K562 (cell line): ENCODE data around the gene RWDD1. TPM values are rescaled to one million over a fixed set of nuclear protein-coding genes. Genes with fewer than 3 reads are reported as not detected.
A peak's percentile ranks its signal among the peaks of the same experiment; 100 is the strongest.

Experiments used
- CREB5 ChIP-seq: fragments of 250-450 bp; sonication (Bioruptor Pico); IDR thresholded peaks from 2 replicates; pipeline ENCODE4 v1.5.0; 2020; ENCODE audit warnings: mild to moderate bottlenecking
- NR1H2 ChIP-seq: sonication (generic); formaldehyde crosslinking; IDR thresholded peaks from 2 replicates; pipeline ENCODE4 v1.4.0; 2020; ENCODE audit warnings: mild to moderate bottlenecking, missing genetic modification reagents
- RBM39 ChIP-seq: fragments of 200-400 bp; formaldehyde crosslinking; optimal IDR thresholded peaks from 2 replicates; pipeline ENCODE3; 2018; ENCODE audit warnings: low read depth, low read length
- RCOR1 ChIP-seq, 2 experiments: IDR thresholded peaks; 2 replicates each; pipeline ENCODE4 v1.6.1; 2012; ENCODE audit warnings: low read depth in 2 of 2, low read length in 2 of 2, borderline replicate concordance in 1 of 2, improper control_type of control experiment in 1 of 2
- SAP30 ChIP-seq: fragments of 200-600 bp; sonication (generic); IDR thresholded peaks from 2 replicates; pipeline ENCODE4 v1.6.1; 2012; ENCODE audit warnings: borderline replicate concordance, low read depth, mild to moderate bottlenecking, moderate library complexity, low read length, control low read depth, inconsistent platforms; ENCODE audit not compliant: insufficient read depth, poor library complexity, severe bottlenecking
- SP2 ChIP-seq: IDR thresholded peaks from 2 replicates; pipeline ENCODE4 v1.6.1; 2011; ENCODE audit warnings: mild to moderate bottlenecking, low read depth, low read length, moderate library complexity; ENCODE audit not compliant: poor library complexity, severe bottlenecking; ENCODE audit errors: extremely low read depth
- TCF7L2 ChIP-seq: fragments of 150-350 bp; IDR thresholded peaks from 2 replicates; pipeline ENCODE4 v1.6.1; 2016; ENCODE audit warnings: low read depth, mild to moderate bottlenecking, low read length, moderate library complexity
- polyA plus RNA-seq, 8 experiments: library from polyadenylated mRNA; depleted of rRNA in 4 of 8; stranded (reverse) in 5 of 8; unstranded in 3 of 8; fragments of >200 nt; fragmentation: Nextera tagmentation in 2 of 8; fragmentation: Illumina TruSeq in 1 of 8; extraction: Ambion mirVana in 2 of 8; extraction: Trizol in 1 of 8; gene quantifications; 2 replicates each; pipeline versions ENCODE4 v1.2.1 to v1.2.3, GENCODE V29; 2011 to 2014; ENCODE audit warnings: inconsistent platforms in 1 of 8, missing spikeins in 1 of 8
- total RNA-seq, 7 experiments: library from RNA; depleted of rRNA in 6 of 7; stranded (reverse); fragments of >200 nt in 6 of 7; fragmentation: Illumina TruSeq in 2 of 7; extraction: Trizol in 2 of 7; gene quantifications; 2 replicates each; pipeline versions ENCODE4 v1.2.1 to v1.2.3, GENCODE V29; 2011 to 2021; ENCODE audit warnings: low replicate concordance in 1 of 7
- TF ChIP-seq, protein P1 (sequence below), 2 experiments: fragments of 450-650 bp; formaldehyde crosslinking in 1 of 2; IDR thresholded peaks; 2 replicates each; pipeline versions ENCODE4 v1.4.0 to v1.6.1; 2014 to 2020; ENCODE audit warnings: mild to moderate bottlenecking in 2 of 2, borderline replicate concordance in 1 of 2, low read depth in 1 of 2
- TF ChIP-seq, protein P2 (sequence below): sonication (generic); formaldehyde crosslinking; IDR thresholded peaks from 2 replicates; pipeline ENCODE4 v1.8.0; 2022; ENCODE audit warnings: mild to moderate bottlenecking, missing genetic modification reagents
- TF ChIP-seq, protein P3 (sequence below): sonication (generic); formaldehyde crosslinking; IDR thresholded peaks from 2 replicates; pipeline ENCODE4 v1.8.0; 2022; ENCODE audit warnings: missing genetic modification reagents, mild to moderate bottlenecking, moderate library complexity, borderline replicate concordance

Gene RWDD1
- total and polyA plus RNA-seq, 9 of the 15 experiments (the other 6 are each of a cell fraction or from before 2014, with no cell fraction given) = 31.9 to 89.8 (median 48.7) TPM

GRCh38 chr6:116561377-116562018 lies 9.8 kb upstream of the RWDD1 start (continued):
- TF ChIP-seq, protein P1, sequence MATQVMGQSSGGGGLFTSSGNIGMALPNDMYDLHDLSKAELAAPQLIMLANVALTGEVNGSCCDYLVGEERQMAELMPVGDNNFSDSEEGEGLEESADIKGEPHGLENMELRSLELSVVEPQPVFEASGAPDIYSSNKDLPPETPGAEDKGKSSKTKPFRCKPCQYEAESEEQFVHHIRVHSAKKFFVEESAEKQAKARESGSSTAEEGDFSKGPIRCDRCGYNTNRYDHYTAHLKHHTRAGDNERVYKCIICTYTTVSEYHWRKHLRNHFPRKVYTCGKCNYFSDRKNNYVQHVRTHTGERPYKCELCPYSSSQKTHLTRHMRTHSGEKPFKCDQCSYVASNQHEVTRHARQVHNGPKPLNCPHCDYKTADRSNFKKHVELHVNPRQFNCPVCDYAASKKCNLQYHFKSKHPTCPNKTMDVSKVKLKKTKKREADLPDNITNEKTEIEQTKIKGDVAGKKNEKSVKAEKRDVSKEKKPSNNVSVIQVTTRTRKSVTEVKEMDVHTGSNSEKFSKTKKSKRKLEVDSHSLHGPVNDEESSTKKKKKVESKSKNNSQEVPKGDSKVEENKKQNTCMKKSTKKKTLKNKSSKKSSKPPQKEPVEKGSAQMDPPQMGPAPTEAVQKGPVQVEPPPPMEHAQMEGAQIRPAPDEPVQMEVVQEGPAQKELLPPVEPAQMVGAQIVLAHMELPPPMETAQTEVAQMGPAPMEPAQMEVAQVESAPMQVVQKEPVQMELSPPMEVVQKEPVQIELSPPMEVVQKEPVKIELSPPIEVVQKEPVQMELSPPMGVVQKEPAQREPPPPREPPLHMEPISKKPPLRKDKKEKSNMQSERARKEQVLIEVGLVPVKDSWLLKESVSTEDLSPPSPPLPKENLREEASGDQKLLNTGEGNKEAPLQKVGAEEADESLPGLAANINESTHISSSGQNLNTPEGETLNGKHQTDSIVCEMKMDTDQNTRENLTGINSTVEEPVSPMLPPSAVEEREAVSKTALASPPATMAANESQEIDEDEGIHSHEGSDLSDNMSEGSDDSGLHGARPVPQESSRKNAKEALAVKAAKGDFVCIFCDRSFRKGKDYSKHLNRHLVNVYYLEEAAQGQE (IDR thresholded peaks at IDR 0.05; ENCODE audit: borderline replicate concordance) = peak; percentile 66; the same call in 1 of the 2 replicates
- TF ChIP-seq, protein P1 (CRISPR knock-in tag; IDR thresholded peaks at IDR 0.05; ENCODE audit: low read depth) = no peak
- TF ChIP-seq CREB5 (no peak), SP2 (no peak), TCF7L2 (no peak), SAP30 (no peak), RCOR1 (IDR thresholded peaks at IDR 0.05; ENCODE audit: borderline replicate concordance in 1 of 2, low read depth in 2 of 2, low read length in 2 of 2) (no peak), RBM39 (no peak), NR1H2 (CRISPR knock-in tag) (no peak)
- TF ChIP-seq, protein P2, sequence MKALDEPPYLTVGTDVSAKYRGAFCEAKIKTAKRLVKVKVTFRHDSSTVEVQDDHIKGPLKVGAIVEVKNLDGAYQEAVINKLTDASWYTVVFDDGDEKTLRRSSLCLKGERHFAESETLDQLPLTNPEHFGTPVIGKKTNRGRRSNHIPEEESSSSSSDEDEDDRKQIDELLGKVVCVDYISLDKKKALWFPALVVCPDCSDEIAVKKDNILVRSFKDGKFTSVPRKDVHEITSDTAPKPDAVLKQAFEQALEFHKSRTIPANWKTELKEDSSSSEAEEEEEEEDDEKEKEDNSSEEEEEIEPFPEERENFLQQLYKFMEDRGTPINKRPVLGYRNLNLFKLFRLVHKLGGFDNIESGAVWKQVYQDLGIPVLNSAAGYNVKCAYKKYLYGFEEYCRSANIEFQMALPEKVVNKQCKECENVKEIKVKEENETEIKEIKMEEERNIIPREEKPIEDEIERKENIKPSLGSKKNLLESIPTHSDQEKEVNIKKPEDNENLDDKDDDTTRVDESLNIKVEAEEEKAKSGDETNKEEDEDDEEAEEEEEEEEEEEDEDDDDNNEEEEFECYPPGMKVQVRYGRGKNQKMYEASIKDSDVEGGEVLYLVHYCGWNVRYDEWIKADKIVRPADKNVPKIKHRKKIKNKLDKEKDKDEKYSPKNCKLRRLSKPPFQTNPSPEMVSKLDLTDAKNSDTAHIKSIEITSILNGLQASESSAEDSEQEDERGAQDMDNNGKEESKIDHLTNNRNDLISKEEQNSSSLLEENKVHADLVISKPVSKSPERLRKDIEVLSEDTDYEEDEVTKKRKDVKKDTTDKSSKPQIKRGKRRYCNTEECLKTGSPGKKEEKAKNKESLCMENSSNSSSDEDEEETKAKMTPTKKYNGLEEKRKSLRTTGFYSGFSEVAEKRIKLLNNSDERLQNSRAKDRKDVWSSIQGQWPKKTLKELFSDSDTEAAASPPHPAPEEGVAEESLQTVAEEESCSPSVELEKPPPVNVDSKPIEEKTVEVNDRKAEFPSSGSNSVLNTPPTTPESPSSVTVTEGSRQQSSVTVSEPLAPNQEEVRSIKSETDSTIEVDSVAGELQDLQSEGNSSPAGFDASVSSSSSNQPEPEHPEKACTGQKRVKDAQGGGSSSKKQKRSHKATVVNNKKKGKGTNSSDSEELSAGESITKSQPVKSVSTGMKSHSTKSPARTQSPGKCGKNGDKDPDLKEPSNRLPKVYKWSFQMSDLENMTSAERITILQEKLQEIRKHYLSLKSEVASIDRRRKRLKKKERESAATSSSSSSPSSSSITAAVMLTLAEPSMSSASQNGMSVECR (CRISPR knock-in tag) = no peak
- TF ChIP-seq, protein P3, sequence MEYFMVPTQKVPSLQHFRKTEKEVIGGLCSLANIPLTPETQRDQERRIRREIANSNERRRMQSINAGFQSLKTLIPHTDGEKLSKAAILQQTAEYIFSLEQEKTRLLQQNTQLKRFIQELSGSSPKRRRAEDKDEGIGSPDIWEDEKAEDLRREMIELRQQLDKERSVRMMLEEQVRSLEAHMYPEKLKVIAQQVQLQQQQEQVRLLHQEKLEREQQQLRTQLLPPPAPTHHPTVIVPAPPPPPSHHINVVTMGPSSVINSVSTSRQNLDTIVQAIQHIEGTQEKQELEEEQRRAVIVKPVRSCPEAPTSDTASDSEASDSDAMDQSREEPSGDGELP (CRISPR knock-in tag) = no peak
